KMS-11 (cell line): ENCODE results near the gene CDC25B.

Source experiments
- H2AFZ ChIP-seq: fragments of 200-600 bp; sonication (generic); 2 replicates; pipeline ENCODE4 v1.6.1; 2016; ENCODE audit warnings: antibody characterized with exemption, mixed run types, low read depth
- H3K27ac ChIP-seq: fragments of 200-600 bp; sonication (generic); 2 replicates; pipeline ENCODE4 v1.6.1; 2016; ENCODE audit warnings: mild to moderate bottlenecking, mixed run types
- H3K27me3 ChIP-seq: fragments of 200-600 bp; sonication (generic); 2 replicates; pipeline ENCODE4 v1.6.1; 2017; ENCODE audit warnings: mild to moderate bottlenecking, low read depth, mixed run types, moderate library complexity; ENCODE audit not compliant: insufficient read depth
- H3K36me3 ChIP-seq: fragments of 200-600 bp; sonication (generic); 2 replicates; pipeline ENCODE4 v1.6.1; 2017; ENCODE audit warnings: mild to moderate bottlenecking, mixed run types; ENCODE audit not compliant: insufficient read depth
- H3K4me1 ChIP-seq: fragments of 200-600 bp; sonication (generic); 2 replicates; pipeline ENCODE4 v1.6.1; 2016; ENCODE audit warnings: mild to moderate bottlenecking, low read depth, mixed run types; ENCODE audit not compliant: poor library complexity, severe bottlenecking
- H3K4me2 ChIP-seq: fragments of 200-600 bp; sonication (generic); 2 replicates; pipeline ENCODE4 v1.7.0; 2016; ENCODE audit warnings: mild to moderate bottlenecking, mixed run types
- H3K4me3 ChIP-seq: fragments of 200-600 bp; sonication (generic); IDR thresholded peaks from 2 replicates; pipeline ENCODE4 v1.6.1; 2017; ENCODE audit warnings: low read depth, low read length, mixed read lengths; ENCODE audit not compliant: insufficient read depth
- H3K79me2 ChIP-seq: fragments of 200-600 bp; sonication (generic); 2 replicates; pipeline ENCODE4 v1.6.1; 2016; ENCODE audit warnings: low read depth, mixed run types; ENCODE audit not compliant: insufficient read depth
- H3K9ac ChIP-seq: fragments of 200-600 bp; sonication (generic); 2 replicates; pipeline ENCODE4 v1.6.1; 2016; ENCODE audit warnings: mild to moderate bottlenecking, mixed run types
- H4K20me1 ChIP-seq: fragments of 200-600 bp; sonication (generic); 2 replicates; pipeline ENCODE4 v1.6.1; 2016; ENCODE audit warnings: mild to moderate bottlenecking, mixed run types; ENCODE audit not compliant: insufficient read depth
- CTCF ChIP-seq: fragments of 200-600 bp; sonication (generic); conservative IDR thresholded peaks from 2 replicates; pipeline ENCODE4 v1.6.1; 2017; ENCODE audit warnings: low read depth, mild to moderate bottlenecking, antibody characterized with exemption, low read length, moderate library complexity, mixed read lengths

CDC25B gene

GRCh38 chr20:3804781-3805180, 8.7 kb downstream of the CDC25B start:
- Histone ChIP-seq H3K79me2 (no peaks in the 10 kb centered on the region), H2AFZ (no peak overlapping the region), H3K4me2 (no peak overlapping the region), H4K20me1 (no peaks in the 10 kb centered on the region), H3K4me3 (no peak overlapping the region), H3K4me1 (peaks cover 2% of the 10 kb centered on the region), H3K36me3 (no peaks in the 10 kb centered on the region), H3K27me3 (no peaks in the 10 kb centered on the region), H3K9ac (no peak overlapping the region), H3K27ac (no peak overlapping the region)
- TF ChIP-seq CTCF, result no peak

GRCh38 chr20:3808544-3808943, 12.4 kb downstream of the CDC25B start:
- Histone ChIP-seq H3K4me3 (no peak overlapping the region), H4K20me1 (no peaks in the 10 kb centered on the region), H3K27me3 (no peaks in the 10 kb centered on the region), H3K27ac (no peak overlapping the region), H3K9ac (no peak overlapping the region), H2AFZ (no peak overlapping the region), H3K4me1 (peaks cover 6% of the 10 kb centered on the region), H3K36me3 (no peaks in the 10 kb centered on the region), H3K4me2 (no peak overlapping the region), H3K79me2 (no peaks in the 10 kb centered on the region)
- TF ChIP-seq CTCF, result no peak

- H3K4me1 ChIP-seq, result peaks cover 6% of the 10 kb centered on the region
- peak overlapping the region; percentile 44; the same call in 1 of the 2 replicates for H2AFZ ChIP-seq
- TF ChIP-seq CTCF, result no peak
- peak overlapping the region; percentile 76 for H3K27ac ChIP-seq
- H3K36me3 ChIP-seq, result no peaks in the 10 kb centered on the region
- no peaks in the 10 kb centered on the region for H3K79me2 ChIP-seq
- H4K20me1 ChIP-seq, result no peaks in the 10 kb centered on the region
- H3K27me3 ChIP-seq, result no peaks in the 10 kb centered on the region
- no peak overlapping the region for H3K4me3 ChIP-seq
- H3K9ac ChIP-seq, result peak overlapping the region; percentile 49; the same call in 1 of the 2 replicates
- H3K4me2 ChIP-seq, result peak overlapping the region; percentile 41
These were observed 15.6 kb downstream of the CDC25B start for GRCh38 chr20:3811467-3812258.

GRCh38 chr20:3812259-3812681, 16.2 kb downstream of the CDC25B start:
- peaks cover 6% of the 10 kb centered on the region for H3K4me1 ChIP-seq

More at GRCh38 chr20:3812259-3812681, 16.2 kb downstream of the CDC25B start:
- Histone ChIP-seq H4K20me1 (no peaks in the 10 kb centered on the region), H3K36me3 (no peaks in the 10 kb centered on the region), H3K9ac (peak overlapping the region; percentile 49; the same call in 1 of the 2 replicates), H3K27ac (peak overlapping the region; percentile 76), H3K79me2 (no peaks in the 10 kb centered on the region), H3K4me2 (no peak overlapping the region), H3K4me3 (no peak overlapping the region), H3K27me3 (no peaks in the 10 kb centered on the region), H2AFZ (peak overlapping the region; percentile 44; the same call in 1 of the 2 replicates)
- no peak for TF ChIP-seq CTCF
